ENCODE results near the gene POLD2.
A peak's percentile ranks its signal among the peaks of the same experiment; 100 is the strongest.
"Not testable (repeated sequence)": the region's sequence is repeated elsewhere in the genome, so short reads cannot be mapped to it uniquely, and the experiment has no call there.

Gene POLD2

DNA sequence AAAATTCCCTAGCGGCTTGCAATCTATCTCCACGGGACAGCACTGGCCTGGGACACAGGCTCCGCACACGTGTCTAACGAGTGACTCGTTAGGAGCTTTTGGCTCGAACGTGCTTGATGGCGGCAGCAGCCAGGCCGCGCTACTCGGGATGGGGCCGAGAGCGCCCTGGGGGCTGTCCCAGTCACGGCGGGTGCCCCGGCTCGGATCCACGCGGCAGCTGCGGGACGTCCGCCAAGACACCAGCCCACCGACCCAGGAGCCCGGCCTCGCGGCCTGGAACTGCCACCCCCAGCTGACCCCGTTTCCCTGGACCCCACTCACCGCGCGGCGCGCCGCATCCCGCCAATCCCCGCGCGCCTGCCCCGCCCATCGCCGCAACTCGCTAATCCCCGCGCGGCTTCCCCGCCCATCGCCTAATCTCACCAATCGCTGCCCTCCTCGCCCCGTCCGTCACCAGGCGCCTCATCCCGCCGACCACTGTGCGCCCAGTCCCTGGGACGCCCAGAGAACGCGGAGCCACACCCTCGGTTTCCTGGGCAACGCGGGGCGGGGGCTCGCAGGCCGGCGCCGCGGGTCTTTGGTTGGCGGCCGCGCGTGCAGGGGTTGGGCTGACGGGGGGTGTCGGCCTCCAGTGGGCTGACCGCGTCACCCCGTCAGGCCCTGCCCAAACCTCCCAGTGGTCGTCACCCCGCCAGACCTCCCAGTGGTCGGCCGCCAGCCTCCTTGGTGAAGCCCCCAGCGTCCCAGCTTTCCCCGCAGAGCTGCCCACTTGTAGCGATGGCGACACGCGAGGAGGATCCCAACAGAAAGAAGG, at the start of gene POLD2:
TSS of gene POLD2 (minus strand) at position 359 of the 814 bp plus-strand sequence. CDS start 1,495 bp downstream, outside the sequence.
- Mint-ChIP-seq H3K4me3 (peak within 1 kb of the TSS; percentile 90 to 91), H3K27me3 (no peaks in the 10 kb centered on the region), H3K9me3 (no peaks in the 10 kb centered on the region), H3K4me1 (peaks cover 50% of the 10 kb centered on the region), H3K27ac (peak within 1 kb of the TSS; percentile 88 to 93)
- DNase-seq (peak; percentile 96), ATAC-seq (peak; percentile 100)

GRCh38 chr7:44172803-44173424, 49.6 kb upstream of the POLD2 start:
- DNase-seq = no peak
- Mint-ChIP-seq H3K9me3 (no peaks in the 10 kb centered on the region), H3K4me3 (no peak overlapping the region), H3K27ac (no peak overlapping the region), H3K4me1 (peaks cover 2% of the 10 kb centered on the region), H3K27me3 (no peaks in the 10 kb centered on the region)
- ATAC-seq = no peak

GRCh38 chr7:44172352-44172751, 49.0 kb upstream of the POLD2 start:
- H3K27me3 Mint-ChIP-seq = no peaks in the 10 kb centered on the region
- ATAC-seq (no peak), DNase-seq (no peak)
- no peak overlapping the region for H3K27ac Mint-ChIP-seq
- H3K9me3 Mint-ChIP-seq = no peaks in the 10 kb centered on the region
- H3K4me3 Mint-ChIP-seq = no peak overlapping the region
- H3K4me1 Mint-ChIP-seq = peaks cover 8% of the 10 kb centered on the region

GRCh38 chr7:44171901-44172300, 48.6 kb upstream of the POLD2 start:
- not testable (repeated sequence) for H3K27me3 Mint-ChIP-seq, ATAC-seq, DNase-seq, H3K9me3 Mint-ChIP-seq, H3K4me3 Mint-ChIP-seq, H3K4me1 Mint-ChIP-seq, H3K27ac Mint-ChIP-seq

DNA sequence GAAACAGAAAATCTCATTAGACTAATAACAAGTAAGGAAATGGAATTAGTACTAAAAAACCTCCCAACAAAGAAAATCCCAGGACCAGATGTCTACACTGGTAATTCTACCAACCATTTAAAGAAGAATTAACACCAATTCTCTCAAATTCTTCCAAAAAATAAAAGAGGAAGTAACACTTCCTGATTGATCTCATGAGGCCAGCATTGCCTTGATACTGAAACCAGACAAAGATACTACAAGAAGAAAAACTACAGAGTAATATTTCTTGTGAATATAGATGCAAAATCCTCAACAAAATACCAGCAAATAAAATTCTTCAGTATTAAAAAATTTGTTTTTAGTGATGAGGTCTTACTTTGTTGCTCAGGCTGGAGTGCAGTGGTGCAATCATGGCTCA, 44.6 kb upstream of the POLD2 start:
- ATAC-seq (no peak), DNase-seq (no peak)
- Mint-ChIP-seq H3K27ac (no peak overlapping the region), H3K4me3 (no peak overlapping the region), H3K4me1 (peaks cover 9% of the 10 kb centered on the region), H3K9me3 (no peaks in the 10 kb centered on the region), H3K27me3 (no peaks in the 10 kb centered on the region)

DNA sequence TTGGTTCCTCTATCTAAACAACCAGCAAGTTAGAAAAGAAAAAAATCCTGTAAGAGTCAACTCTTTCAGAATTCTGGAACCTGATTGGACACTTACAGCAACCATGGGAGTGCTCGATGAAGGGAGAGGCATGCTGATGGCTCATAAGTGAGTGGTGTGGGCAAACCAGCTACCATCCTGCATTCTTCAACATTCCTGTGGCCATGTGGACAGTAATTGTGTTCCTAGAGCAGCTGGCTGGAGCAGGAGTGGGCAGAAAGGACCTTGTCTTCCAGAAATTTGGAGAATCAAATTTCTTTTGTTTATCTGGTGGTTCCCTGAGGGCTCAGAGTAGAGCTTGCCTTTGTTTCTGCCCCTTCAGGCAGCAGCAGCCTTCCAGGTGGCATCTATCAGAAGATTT, 40.2 kb upstream of the POLD2 start:
- Mint-ChIP-seq H3K4me1 (peaks cover 9% of the 10 kb centered on the region), H3K27ac (no peak overlapping the region)
- no peak for ATAC-seq

DNA sequence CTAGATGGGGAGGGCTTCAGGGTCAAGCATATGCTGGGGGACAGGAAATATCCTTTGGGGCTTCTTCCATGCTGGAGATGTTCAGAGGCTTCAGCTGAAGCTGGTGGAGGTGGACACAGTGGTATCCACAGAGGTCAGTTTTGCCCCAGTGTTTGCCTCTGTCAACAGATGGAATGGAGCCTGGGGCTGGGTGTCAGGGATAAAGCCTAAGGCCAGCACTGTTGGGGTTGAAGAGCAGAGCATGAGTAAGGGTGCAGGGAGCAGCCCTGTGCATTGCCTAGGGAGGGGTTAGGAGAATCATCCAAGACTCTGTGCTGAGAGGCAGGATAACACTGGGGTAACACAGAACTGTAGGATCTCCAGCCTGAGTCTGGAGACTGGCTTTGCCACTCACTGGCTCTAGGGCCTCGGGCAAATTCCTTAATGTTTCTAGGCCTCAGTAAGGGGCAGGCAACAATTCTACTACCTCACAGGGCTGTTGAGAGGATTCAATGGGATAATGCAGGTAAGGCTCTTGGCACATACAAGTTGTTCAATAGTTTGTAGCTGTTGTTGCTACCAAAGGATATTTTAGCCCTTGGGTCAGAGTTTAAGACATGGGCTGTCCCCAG, 39.5 kb upstream of the POLD2 start:
- no peak overlapping the region for H3K4me3 Mint-ChIP-seq
- H3K4me1 Mint-ChIP-seq = peaks cover 7% of the 10 kb centered on the region
- H3K27me3 Mint-ChIP-seq = no peaks in the 10 kb centered on the region
- no peak for ATAC-seq
- no peak overlapping the region for H3K27ac Mint-ChIP-seq
- H3K9me3 Mint-ChIP-seq = no peaks in the 10 kb centered on the region
- DNase-seq = no peak

More for the DNA sequence above, 40.2 kb upstream of the POLD2 start:
- H3K9me3 Mint-ChIP-seq = no peaks in the 10 kb centered on the region
- no peak overlapping the region for H3K4me3 Mint-ChIP-seq
- H3K27me3 Mint-ChIP-seq = no peaks in the 10 kb centered on the region
- no peak for DNase-seq

- no peak for DNase-seq
- no peaks in the 10 kb centered on the region for H3K27me3 Mint-ChIP-seq
- no peak overlapping the region for H3K27ac Mint-ChIP-seq
- no peaks in the 10 kb centered on the region for H3K9me3 Mint-ChIP-seq
- no peaks in the 10 kb centered on the region for H3K4me1 Mint-ChIP-seq
- no peak for ATAC-seq
- no peak overlapping the region for H3K4me3 Mint-ChIP-seq
Measured at GRCh38 chr7:44162179-44162578, 38.8 kb upstream of the POLD2 start.

DNA sequence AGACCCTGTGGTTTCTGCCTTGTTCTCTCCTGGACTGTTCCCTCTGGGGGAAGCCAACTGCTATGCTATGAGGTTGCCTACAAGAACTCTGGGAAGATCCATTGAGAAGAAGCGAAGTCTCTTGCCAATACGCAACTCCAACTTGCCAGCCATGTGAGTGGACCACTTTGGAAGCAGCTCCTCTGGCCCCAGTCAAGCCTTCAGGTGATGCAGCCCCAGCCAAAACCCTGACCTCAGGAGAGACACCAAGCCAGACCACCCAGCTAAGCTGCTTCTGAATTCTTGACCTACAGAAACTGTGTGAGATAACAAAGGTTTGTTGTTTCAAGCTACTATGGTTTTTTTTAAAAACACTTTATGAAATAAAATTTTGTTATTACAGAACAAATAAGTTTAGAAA, 38.0 kb upstream of the POLD2 start:
- Mint-ChIP-seq H3K27ac (no peak overlapping the region), H3K4me3 (no peak overlapping the region), H3K27me3 (no peaks in the 10 kb centered on the region), H3K4me1 (no peaks in the 10 kb centered on the region), H3K9me3 (no peaks in the 10 kb centered on the region)
- DNase-seq (no peak), ATAC-seq (no peak)

GRCh38 chr7:44159824-44160630, 36.7 kb upstream of the POLD2 start:
- no peaks in the 10 kb centered on the region for H3K27me3 Mint-ChIP-seq
- H3K4me3 Mint-ChIP-seq = no peak overlapping the region
- H3K4me1 Mint-ChIP-seq = no peaks in the 10 kb centered on the region
- H3K9me3 Mint-ChIP-seq = no peaks in the 10 kb centered on the region
- ATAC-seq (no peak), DNase-seq (no peak)
- H3K27ac Mint-ChIP-seq = no peak overlapping the region

DNA sequence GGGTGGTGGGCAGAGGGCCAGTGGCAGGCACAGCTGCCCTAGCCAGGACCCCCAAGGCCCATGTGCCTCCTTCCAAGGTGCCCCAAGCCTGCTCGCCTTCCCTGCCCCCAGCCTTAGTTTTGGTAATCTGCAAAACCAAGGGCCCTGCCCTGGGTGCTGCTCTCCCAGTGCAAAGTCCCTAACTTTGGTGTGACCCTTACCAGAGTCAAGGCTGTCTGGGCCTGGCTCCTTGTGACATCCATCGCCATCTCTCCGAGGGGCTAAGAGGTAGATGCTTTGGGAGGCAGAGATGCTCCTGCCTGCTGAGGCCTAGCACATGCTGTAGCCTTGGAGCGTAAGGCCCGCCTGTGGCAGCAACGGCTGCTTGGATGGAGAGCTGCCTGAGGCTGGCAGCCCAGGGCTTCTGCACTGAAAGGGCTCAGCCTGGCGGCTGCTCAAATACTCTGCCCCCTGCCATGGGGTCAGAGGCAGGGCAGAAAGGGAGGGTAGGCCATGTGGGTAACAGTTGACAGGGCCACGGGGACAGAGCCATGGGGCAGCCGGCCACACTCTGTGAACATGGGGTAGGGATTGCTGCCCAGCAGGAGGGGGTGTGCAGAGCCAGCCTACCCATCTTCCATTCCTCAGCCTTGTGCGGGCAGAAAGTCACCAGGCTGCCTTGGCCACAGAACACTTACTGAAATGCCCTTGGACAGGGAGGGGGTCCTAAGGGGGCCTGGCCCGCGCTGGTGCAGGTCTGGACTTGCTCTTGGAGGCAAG, 35.7 kb upstream of the POLD2 start:
- Mint-ChIP-seq H3K4me3 (no peak overlapping the region), H3K27ac (no peak overlapping the region), H3K9me3 (no peaks in the 10 kb centered on the region), H3K4me1 (no peaks in the 10 kb centered on the region), H3K27me3 (no peaks in the 10 kb centered on the region)
- no peak for DNase-seq
- ATAC-seq = no peak

DNA sequence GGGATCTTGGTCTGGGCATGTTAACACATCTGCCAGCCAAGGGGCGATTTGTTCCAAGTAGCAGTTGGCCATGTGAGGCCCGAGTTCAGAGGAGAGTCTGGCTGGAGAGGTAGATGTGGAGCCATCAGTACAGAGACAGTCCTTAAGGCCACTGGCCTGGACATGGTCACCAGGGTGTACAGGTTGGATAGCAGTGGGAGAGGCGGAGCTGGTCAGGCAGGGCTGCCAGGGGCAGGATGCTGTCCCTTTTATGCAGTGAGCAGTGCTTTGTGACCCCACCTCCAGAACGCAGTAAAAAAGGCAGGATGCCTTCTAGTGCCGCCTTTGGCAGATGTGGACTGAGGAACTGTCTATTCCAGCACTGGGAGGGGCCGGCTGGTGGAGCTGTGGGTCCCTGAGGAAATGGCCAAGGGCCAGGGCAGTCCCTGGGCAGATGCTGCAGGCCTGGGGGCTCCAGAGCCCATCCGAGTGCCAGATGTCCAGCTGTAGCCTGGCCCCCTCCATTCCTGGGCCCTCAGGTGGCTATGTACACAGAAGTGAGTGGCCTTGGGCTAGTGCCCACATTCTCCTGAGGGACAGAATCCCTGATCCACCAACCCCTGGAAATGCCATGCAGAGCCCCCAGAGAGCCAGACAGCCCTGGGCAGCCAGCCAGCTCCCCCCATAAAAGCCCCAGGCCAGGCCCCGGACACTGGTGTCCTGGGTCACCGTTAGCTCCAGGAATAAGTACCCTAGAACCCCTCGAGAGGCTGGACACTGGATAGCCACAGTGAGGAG, 34.9 kb upstream of the POLD2 start:
- no peaks in the 10 kb centered on the region for H3K4me1 Mint-ChIP-seq
- no peak for DNase-seq
- H3K9me3 Mint-ChIP-seq = no peaks in the 10 kb centered on the region
- H3K27me3 Mint-ChIP-seq = no peaks in the 10 kb centered on the region
- no peak overlapping the region for H3K4me3 Mint-ChIP-seq
- ATAC-seq = no peak
- peak overlapping the region in 1 of 2 donors; percentile 19 for H3K27ac Mint-ChIP-seq

DNA sequence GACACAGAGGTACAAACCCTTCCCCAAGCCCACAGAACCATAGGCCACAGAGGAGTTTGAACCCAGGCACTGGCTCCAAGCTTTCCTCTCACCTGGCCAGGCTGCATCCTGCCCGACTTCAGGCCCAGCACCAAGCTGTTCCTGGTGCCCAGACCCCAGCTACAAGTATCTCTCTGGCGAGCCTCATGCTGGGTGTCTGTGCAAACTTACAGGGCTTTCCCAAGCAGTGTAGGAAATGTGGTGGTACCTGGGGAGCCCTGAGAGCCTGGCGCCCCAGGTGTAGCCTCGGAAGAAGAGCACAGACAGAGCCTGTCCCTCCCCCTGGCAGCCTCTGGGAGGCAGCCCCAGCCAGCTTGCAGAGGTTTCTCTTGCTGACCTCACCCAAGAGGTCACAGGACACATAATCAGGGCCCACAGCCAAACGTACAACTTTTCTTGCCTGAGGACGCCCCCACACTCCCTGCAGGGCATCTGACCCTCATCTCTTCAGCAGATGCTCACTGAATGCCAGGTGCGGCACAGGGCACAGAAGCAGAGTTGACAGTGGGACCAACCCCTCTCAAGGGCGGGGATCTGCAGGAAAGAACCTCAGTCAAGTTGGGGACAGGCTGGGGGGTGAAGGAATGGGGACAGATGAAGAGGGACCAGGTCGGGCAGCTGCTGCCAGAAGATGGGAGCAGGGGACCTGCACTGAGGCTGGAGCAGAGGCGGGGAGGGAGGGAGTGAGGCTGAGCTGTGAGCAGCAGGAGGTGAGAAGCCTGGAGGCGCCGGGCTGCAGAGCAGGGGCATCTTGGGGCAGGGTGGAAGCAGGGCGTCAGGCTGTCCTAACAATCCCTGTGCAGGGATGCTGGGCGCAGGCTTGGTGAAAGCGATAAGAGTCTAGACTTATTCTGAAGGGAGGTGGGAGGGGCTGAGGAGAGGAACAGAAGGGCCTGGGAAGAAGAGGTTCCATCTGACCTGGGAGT, 34.0 kb upstream of the POLD2 start:
- H3K4me3 Mint-ChIP-seq = no peak overlapping the region
- no peak for DNase-seq
- no peak overlapping the region for H3K27ac Mint-ChIP-seq
- no peaks in the 10 kb centered on the region for H3K9me3 Mint-ChIP-seq
- no peak for ATAC-seq
- H3K4me1 Mint-ChIP-seq = no peaks in the 10 kb centered on the region
- no peaks in the 10 kb centered on the region for H3K27me3 Mint-ChIP-seq
